HepG2 (cell line): ENCODE measurements around the gene HOXC12.

Experiments used
- POLR2A ChIP-seq, 2 experiments: IDR thresholded peaks; 2 replicates each; pipeline ENCODE4 v1.6.1; 2011; ENCODE audit warnings: low read depth in 2 of 2, low read length in 2 of 2, mild to moderate bottlenecking in 1 of 2, moderate library complexity in 1 of 2; ENCODE audit not compliant: insufficient read depth in 1 of 2
- POLR2AphosphoS5 ChIP-seq: IDR thresholded peaks from 2 replicates; pipeline ENCODE4 v1.6.1; 2012; ENCODE audit warnings: low read depth, low read length
- ZNF496 ChIP-seq: sonication (generic); formaldehyde crosslinking; IDR thresholded peaks from 2 replicates; pipeline ENCODE4 v1.8.1; 2023; ENCODE audit warnings: mild to moderate bottlenecking, moderate library complexity, missing genetic modification reagents; ENCODE audit not compliant: insufficient replicate concordance

DNA sequence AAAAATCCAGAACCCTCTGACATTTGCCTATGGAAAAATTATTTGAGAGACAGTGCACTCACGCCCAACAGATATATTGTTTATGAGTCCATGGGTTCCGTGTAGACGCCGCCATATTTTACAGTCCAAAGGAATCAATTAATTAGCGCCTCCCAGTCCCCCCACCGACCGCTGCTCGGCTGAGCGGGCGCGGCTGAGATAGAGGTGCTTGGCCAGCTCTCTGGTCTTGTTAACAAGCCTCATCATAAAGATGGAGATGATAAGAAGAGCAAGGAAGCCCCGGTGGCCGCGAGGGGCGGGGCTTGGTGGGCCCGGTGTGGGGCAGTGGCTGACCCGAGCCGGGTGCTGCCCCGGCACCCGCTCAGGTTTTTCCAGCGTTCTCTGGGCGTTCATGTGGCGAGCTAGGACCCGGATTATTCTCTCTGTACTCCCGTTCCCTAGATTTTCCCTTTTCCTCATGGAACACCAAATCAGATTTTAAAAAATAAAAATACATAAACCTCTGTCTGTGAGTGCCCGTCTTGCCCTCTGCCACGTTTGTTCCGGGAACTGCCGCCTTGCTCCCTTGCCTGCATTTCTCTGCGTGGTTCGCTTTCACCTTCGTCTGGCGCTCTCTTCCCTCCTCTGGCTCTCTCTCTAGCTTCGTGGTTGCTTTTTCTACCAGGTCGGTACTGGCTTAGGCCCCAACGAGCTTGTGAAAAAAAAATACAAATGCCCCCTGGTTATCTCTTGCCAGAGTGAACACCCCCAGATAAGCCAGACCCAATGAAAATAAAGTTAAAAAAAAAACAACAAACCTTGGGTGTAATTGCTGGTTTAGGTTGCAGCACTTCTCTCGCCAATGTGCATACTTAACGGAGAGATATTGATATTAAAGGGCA lies 9.0 kb downstream of the HOXC12 start:
- TF ChIP-seq POLR2A (IDR thresholded peaks at IDR 0.05; ENCODE audit: insufficient read depth in 1 of 2, low read depth in 2 of 2, low read length in 2 of 2) (no peak), POLR2AphosphoS5 (no peak), ZNF496 (CRISPR knock-in tag) (no peak)
